HG03025 (cell line): ENCODE results near the gene MTAP.
A peak's percentile ranks its signal among the peaks of the same experiment; 100 is the strongest.

Experiments
- ATAC-seq: cut with Tn5 transposase; IDR thresholded peaks from one replicate; pipeline ENCODE4 v1.9.1; 2021; ENCODE audit warnings: mild to moderate bottlenecking, moderate library complexity; ENCODE audit not compliant: unreplicated experiment, low FRiP score

Gene MTAP

DNA sequence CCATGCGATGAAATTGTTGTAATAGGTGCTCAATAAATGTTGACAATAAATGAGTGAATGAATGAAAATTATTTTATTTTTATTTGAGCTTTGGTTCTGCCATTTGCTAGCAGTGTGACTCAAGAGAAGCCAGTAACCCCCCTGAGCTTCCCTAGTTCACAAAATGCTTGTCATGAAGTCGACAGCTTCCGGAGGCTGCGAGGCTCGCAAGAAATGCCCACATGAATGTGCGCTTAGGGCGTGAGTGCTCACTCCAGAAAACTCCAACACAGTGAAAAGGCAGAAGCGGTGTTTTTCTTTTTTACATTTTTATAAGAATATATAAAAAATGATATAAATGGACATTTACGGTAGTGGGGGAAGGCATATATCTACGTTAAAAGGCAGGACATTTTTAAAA is 165.3 kb downstream of the MTAP start:
- ATAC-seq: no peak

DNA sequence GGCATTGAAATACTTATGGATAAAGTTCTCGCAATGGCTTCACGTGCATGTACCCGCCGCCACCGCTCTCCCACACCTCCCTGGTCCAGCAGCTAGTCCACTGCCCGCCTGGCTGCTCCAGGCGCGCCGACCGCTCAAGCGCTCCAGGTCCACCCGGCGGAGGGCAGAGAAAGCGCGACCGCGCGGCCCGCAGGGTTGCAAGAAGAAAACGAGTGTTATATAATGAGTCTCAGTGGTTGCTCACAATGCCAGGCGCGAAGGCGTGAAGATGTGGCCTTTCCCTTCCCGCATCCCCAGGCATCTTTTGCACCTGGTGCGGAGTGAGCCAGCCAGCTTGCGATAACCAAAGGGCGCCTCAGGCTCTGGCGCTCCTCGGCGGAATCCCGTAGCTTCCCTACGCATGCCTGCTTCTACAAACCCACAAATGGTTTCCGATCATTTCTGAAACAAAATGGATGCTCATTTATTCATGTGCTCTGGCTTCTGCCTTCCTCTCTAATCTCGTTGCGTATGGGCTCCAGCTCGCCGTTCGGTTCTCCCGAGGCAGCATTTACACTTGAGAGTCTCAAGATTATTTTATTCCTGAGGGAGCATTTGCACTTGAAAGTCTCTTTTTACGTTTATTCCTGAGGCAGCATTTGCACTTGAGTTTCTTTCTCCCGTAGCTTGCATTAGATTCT is 166.0 kb downstream of the MTAP start:
- no peak for ATAC-seq

DNA sequence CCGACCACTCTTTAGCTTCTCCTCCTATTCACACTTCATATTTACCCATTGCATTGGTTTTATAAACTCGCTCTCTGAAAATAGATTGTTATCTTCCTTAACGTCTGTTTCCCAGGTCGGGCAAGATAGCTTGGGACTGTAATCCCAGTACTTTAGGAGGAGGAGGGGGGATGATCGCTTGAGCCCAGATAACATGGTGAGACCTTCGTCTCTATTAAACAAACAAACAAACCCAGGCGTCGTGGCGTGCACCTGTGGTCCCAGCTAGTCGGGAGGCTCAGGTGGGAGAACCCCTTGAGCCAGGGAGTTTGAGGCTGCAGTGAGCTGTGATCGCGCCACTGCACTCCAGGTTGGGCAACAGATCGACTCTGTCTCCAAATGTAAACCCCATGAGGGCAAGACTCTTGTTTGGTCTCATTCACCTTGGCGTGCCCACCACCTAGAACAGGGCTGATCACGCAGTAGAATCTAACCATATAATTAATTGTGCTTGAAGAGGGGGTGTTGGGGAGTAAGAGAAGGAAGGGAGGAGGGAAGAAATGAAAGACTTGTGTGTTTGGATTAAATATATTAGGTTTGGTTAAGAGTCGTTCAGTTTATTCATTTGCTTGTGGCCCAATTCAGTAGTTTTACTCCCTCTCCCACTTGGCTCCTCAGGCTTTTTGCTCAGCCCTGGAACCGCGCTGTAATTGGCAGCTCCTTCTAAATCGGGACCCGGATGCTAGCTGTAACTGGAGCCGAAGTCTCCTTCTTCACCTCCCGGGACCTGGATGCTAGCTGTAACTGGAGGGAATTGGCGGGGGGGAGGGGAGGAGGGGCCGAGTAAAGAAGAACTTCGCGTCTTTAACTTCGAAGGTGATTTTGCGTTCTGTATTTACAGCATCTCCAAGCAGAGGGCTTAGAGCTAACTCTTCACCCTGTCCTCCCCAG is 166.8 kb downstream of the MTAP start:
- no peak for ATAC-seq

DNA sequence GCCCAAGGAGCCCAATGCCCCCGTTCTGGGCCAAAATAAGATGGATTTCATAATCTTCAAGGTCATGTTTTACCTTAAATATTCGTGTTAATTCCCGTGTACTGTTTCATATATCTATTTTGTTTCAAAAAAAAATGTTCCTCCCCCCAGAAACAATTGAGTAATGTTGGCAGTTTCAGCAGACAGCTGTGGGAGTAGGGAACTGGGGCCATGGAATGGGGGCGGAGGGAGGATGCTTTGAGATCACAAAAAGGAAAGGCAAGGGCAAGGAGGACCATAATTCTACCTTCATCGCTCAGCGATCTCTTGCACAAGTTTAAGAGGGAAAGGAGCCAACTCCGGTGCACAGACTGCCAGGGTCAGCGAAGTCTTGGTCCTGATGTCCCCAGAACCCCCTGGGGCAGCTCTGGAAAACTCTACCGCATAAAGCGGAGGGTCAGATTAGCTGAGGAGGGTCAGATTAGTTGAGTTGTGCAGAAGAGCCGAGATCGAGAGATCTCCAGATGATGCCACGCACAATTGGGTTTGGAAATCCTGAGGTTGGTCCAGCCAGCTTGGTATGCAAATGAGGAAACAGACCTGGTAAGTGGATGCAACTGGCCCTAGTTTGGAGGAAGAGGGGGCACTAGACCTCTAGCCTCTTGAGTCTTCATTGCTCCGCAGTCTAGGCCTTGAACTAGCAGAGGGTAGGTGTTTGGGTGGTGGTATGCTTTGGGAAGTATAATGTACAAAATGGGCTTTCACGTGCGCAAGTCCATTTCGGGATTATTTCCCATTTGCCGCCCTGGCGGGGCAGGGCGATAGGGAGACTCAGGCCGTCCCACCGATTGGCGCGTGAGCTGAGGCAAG is 167.7 kb downstream of the MTAP start:
- no peak for ATAC-seq

DNA sequence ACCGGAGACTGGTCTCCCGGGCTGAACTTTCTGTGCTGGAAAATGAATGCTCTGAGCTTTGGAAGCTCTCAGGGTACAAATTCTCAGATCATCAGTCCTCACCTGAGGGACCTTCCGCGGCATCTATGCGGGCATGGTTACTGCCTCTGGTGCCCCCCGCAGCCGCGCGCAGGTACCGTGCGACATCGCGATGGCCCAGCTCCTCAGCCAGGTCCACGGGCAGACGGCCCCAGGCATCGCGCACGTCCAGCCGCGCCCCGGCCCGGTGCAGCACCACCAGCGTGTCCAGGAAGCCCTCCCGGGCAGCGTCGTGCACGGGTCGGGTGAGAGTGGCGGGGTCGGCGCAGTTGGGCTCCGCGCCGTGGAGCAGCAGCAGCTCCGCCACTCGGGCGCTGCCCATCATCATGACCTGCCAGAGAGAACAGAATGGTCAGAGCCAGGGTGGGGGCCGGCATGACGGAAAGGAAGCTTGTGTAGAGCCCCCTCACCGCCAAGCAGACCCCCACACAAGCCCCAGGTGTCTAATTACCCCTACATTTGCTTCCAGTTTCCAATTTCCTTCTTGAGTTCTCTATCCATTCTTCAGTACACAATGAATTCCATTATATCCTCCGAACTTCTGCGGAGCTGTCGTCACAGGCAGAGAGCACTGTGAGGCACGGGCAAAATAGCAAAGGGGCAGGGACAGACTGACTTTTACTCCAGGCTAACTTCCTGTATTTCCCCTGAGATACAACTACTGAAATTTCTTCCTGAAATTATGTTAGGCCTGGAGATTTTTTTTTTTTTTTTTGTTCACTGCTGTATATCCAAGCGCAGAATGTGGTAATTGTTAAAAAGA is 168.6 kb downstream of the MTAP start:
- ATAC-seq: no peak

DNA sequence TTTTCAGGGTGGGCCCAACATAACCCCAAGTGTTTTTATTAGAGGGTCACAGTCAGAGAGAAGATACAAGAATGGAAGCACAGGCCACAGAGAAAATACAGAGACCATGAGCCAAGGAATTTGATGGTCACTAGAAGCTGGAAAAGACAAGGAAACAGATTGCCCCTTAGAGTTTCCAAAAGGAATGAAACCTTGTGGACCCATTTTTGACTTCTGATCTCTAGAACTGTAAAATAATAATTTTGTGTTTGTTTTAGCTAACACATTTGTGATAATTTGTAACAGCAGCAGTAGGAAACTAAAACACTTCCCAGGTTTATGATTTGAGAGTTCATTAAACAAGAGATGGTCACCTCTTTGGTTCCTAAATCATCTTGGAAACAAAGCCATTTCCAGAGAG is 169.9 kb downstream of the MTAP start:
- no peak for ATAC-seq

DNA sequence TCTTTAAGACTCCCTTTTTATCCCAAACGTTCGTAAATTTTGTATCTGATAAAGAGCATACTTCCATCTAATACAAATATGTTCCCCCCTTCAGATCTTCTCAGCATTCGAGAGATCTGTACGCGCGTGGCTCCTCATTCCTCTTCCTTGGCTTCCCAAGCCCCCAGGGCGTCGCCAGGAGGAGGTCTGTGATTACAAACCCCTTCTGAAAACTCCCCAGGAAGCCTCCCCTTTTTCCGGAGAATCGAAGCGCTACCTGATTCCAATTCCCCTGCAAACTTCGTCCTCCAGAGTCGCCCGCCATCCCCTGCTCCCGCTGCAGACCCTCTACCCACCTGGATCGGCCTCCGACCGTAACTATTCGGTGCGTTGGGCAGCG is 171.9 kb downstream of the MTAP start:
- no peak for ATAC-seq

DNA sequence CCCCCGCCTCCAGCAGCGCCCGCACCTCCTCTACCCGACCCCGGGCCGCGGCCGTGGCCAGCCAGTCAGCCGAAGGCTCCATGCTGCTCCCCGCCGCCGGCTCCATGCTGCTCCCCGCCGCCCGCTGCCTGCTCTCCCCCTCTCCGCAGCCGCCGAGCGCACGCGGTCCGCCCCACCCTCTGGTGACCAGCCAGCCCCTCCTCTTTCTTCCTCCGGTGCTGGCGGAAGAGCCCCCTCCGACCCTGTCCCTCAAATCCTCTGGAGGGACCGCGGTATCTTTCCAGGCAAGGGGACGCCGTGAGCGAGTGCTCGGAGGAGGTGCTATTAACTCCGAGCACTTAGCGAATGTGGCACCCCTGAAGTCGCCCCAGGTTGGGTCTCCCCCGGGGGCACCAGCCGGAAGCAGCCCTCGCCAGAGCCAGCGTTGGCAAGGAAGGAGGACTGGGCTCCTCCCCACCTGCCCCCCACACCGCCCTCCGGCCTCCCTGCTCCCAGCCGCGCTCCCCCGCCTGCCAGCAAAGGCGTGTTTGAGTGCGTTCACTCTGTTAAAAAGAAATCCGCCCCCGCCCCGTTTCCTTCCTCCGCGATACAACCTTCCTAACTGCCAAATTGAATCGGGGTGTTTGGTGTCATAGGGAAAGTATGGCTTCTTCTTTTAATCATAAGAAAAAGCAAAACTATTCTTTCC is 172.4 kb downstream of the MTAP start:
- peak; percentile 70 for ATAC-seq

DNA sequence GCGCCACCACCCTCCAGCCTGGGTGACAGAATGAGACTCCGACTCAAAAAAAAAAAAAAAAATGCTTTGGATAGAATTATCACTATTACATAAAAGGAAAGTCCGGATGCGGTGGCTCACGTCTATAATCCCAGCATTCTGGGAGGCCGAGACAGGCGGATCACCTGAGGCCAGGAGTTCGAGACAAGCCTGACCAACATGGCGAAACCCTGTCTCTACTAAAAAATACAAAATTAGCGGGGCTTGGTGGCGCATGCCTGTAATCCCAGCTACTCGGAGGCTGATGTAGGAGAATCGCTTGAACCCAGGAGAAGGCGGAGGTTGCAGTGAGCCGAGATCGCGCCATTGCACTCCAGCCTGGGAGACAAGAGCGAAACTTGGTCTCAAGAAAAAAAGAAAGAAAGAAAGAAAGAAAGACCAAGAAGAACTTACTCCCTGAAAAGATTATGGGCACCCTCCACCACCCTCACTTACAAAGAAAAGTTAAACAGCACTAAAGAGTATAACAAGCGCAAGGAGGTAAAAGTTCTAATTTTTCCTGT is 174.0 kb downstream of the MTAP start:
- no peak for ATAC-seq

DNA sequence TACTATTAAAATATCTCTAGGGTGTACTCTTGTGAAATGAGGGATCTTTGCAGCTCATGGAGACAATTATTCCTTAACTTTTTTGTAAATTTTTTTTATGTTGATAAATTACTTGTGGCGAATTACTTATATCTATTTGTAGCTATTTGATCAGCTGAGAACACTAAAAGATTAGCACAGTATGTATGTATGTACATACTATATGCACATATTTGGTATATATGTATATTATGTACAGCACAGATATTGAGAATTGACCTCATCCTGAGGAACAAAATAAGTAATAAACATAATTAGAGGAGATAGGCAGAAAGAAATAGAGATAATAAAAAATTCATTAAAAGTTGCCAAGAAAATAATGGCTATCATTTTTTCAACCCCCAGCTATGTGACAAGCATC is 180.0 kb downstream of the MTAP start:
- no peak for ATAC-seq

DNA sequence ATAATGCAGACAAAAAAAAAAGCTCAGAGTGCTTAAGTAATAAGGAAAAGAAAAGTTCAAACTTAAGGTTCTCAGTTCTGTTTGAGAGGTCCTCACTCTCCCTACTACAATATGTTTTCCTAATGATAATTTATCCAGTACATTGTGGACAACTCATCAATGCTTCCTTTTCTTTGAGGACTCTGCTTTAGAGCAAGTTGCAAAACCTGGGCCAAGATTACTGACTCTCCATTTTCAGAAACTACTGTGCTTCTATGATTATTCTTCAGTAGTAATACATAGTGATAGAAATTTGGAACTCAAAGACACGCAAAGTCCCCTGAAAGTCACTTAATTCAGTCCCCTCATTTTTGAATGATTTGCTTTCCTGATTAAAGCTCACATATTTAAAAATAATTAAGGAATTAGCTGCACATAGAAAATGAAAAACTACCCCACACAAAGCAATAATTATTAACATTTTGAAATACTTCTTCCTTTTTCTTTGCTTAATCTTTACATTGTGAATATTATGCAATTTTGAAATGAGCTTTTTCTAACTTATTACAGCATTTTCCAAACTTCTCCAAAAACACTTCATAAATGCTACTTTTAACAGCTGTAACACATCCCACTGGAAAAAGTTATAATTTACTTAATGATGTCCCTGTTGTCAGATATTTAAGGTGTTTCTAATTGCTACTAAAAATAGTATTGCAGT is 180.6 kb downstream of the MTAP start:
- ATAC-seq: no peak

DNA sequence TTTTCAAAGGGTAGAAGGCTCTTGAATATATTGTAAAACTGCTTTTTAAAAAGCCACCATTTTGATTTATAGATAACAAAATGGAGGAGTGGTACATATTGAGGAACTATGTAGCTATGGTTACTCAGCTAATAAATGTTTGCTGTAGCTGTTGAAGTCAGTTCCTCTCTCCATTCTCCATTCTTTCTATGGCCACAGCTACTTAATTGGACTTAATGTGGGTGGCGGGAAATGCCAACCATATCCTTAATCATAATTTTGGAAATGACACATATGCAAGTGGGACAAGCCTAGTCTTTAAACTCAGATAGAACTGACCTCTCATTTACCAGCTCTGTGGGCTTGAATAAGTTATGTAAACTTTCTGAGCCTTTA is 181.1 kb downstream of the MTAP start:
- no peak for ATAC-seq

DNA sequence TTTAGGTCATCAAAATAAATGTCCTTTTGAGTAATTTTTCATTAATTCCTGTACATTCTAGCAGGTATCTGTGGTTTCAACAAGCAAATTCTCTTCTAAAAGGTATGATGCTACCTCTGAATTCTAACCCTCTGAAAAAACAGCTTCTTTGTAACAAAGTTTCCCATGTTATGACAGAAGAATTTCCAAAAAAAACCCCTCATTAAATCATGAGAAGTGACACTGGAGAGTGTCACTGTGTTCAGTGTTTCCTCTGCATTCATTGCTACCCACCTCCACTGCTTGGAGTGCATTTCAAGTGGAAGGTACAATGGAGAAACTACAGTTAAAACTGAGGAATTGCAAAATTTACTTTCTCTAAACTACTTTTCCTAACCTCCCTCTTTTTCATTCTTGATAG is 181.7 kb downstream of the MTAP start:
- ATAC-seq: no peak

DNA sequence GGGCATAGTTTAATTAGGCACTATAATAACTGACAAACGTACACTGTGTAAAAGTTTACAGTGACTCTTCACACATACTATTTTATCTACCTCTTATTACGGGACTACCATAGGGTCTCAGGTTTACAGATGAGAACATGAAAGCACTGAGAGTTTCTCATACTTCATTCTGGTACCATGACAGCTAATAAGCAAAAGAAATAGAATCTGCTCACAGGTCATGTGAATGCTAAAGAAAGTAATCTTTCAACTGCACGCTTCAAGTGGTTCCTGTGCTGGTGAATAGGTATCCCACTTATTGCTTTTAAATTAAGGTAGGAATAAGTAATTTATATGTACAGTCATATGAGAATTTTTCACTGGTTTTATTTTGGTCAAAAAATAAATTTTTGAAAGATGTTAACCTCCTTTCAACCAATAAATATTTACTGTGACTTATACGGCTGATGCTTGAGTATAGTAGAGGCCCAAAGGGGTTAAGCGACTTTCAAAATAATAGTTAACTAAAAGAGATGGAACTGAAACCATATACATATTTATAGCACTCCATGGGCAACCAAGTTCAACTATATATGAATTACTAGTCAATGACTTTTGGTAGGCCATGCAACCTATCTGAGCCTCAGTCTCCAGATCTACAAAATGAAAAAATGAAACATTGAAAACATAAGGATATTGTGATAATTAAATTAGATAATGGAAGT is 183.7 kb downstream of the MTAP start:
- ATAC-seq: no peak
